Mesenteric fat pad (tissue), 1 donor: Measurements from ENCODE around the gene TWNK. TPM values are rescaled to one million over a fixed set of nuclear protein-coding genes. Genes with fewer than 3 reads are reported as not detected.

ENCODE experiments used
- DNase-seq: peaks from one replicate; pipeline ENCODE4 v3.0.0-alpha.2; 2020; ENCODE audit warnings: low spot score
- long read RNA-seq: library from polyadenylated mRNA; unstranded; transcript quantifications from one replicate; pipeline ENCODE4 v2.0.0, GENCODE V29; 2020
- total RNA-seq: library from RNA; stranded (reverse); fragmentation: NEBNext Ultra II Directional; extraction: Animal tissue kit (Norgen Biotek cat#: 25700); gene quantifications from one replicate; pipeline ENCODE4 v1.2.1, GENCODE V29; 2021
- donor health status: DM: yes; HTN: yes; CAD: no.

The TWNK gene
- total RNA-seq, result 7.5 TPM
- long read RNA-seq, partial matches to known transcripts, result 0 of 13 reads
- long read RNA-seq, other reads (novel, unspliced or antisense), result 9 of 13 reads

GRCh38 chr10:100986952-100987684 is at the start of gene TWNK, which contains the start of gene MRPL43:
TSS of gene TWNK (plus strand) at chr10:100987543. CDS start at chr10:100988211, 668 bp downstream.
TSS of gene MRPL43 (minus strand) at chr10:100987497. CDS start at chr10:100987443, 54 bp downstream.
- peak; percentile 96 for DNase-seq

- DNase-seq, result no peak
Observed at GRCh38 chr10:100939763-100940344, 47.5 kb upstream of the TWNK start.

- DNase-seq, result no peak
Observed at GRCh38 chr10:100942229-100942628, 45.1 kb upstream of the TWNK start.

GRCh38 chr10:100943508-100943907 is 43.8 kb upstream of the TWNK start:
- no peak for DNase-seq

GRCh38 chr10:100945754-100946153 is 41.6 kb upstream of the TWNK start:
- no peak for DNase-seq

- DNase-seq, result no peak
Observed at GRCh38 chr10:100948916-100949315, 38.4 kb upstream of the TWNK start.

GRCh38 chr10:100960251-100960650 is 27.1 kb upstream of the TWNK start:
- DNase-seq, result no peak

GRCh38 chr10:100962351-100963080 is 24.8 kb upstream of the TWNK start:
- DNase-seq, result no peak

- no peak for DNase-seq
Observed at GRCh38 chr10:100963826-100964225, 23.5 kb upstream of the TWNK start.

GRCh38 chr10:100965820-100966219 is 21.5 kb upstream of the TWNK start:
- DNase-seq, result no peak

- no peak for DNase-seq
Observed at GRCh38 chr10:100966887-100967286, 20.5 kb upstream of the TWNK start.

- DNase-seq, result no peak
Observed at GRCh38 chr10:100967332-100967731, 20.0 kb upstream of the TWNK start.

- DNase-seq, result no peak
Observed at GRCh38 chr10:100968062-100968736, 19.1 kb upstream of the TWNK start.

GRCh38 chr10:100968863-100969186 is 18.5 kb upstream of the TWNK start:
- no peak for DNase-seq

- DNase-seq, result peak; percentile 90
Observed at GRCh38 chr10:100969187-100970075, 17.9 kb upstream of the TWNK start, which contains the start of gene SEMA4G. TSS of gene SEMA4G (plus strand) at chr10:100969504. CDS start at chr10:100972913, 3,409 bp downstream.

GRCh38 chr10:100970076-100970913 is 17.0 kb upstream of the TWNK start:
- DNase-seq, result peak; percentile 84

- DNase-seq, result peak; percentile 65
Observed at GRCh38 chr10:100970914-100971811, 16.2 kb upstream of the TWNK start.

GRCh38 chr10:100972115-100972903 is 15.0 kb upstream of the TWNK start:
- DNase-seq, result peak; percentile 72
